ENCODE data around the gene MCCC2. TPM values are rescaled to one million over a fixed set of nuclear protein-coding genes. Genes with fewer than 3 reads are reported as not detected.
"Not testable (repeated sequence)": the region's sequence is repeated elsewhere in the genome, so short reads cannot be mapped to it uniquely, and the experiment has no call there.

Gene MCCC2
- total RNA-seq, 1 experiment from 2014 or later, result 42.8 TPM

GRCh38 chr5:71662381-71662780 lies 75.2 kb downstream of the MCCC2 start:
- no peak for DNase-seq (ENCODE audit: low read depth)

- DNase-seq (ENCODE audit: low read depth), result peak; percentile 10
Measured at GRCh38 chr5:71663191-71663969, 76.2 kb downstream of the MCCC2 start.

GRCh38 chr5:71664615-71665014 lies 77.5 kb downstream of the MCCC2 start:
- not testable (repeated sequence) for DNase-seq (ENCODE audit: low read depth)

GRCh38 chr5:71666321-71666720 lies 79.2 kb downstream of the MCCC2 start:
- DNase-seq (ENCODE audit: low read depth), result no peak

- DNase-seq (ENCODE audit: low read depth), result no peak
Measured at GRCh38 chr5:71677977-71678376, 90.8 kb downstream of the MCCC2 start.

GRCh38 chr5:71679714-71680113 lies 92.6 kb downstream of the MCCC2 start:
- DNase-seq (ENCODE audit: low read depth), result no peak

- DNase-seq (ENCODE audit: low read depth), result no peak
Measured at GRCh38 chr5:71680510-71680909, 93.4 kb downstream of the MCCC2 start.

GRCh38 chr5:71681296-71681695 lies 94.2 kb downstream of the MCCC2 start:
- peak; percentile 7 for DNase-seq (ENCODE audit: low read depth)

- no peak for DNase-seq (ENCODE audit: low read depth)
Measured at GRCh38 chr5:71684309-71684708, 97.2 kb downstream of the MCCC2 start.

- no peak for DNase-seq (ENCODE audit: low read depth)
Measured at GRCh38 chr5:71693828-71694427, 106.8 kb downstream of the MCCC2 start.

- no peak for DNase-seq (ENCODE audit: low read depth)
Measured at GRCh38 chr5:71695071-71695470, 107.9 kb downstream of the MCCC2 start.

- peak; percentile 31 for DNase-seq (ENCODE audit: low read depth)
Measured at GRCh38 chr5:71695595-71695994, 108.5 kb downstream of the MCCC2 start.

GRCh38 chr5:71697967-71698366 lies 110.8 kb downstream of the MCCC2 start:
- no peak for DNase-seq (ENCODE audit: low read depth)

GRCh38 chr5:71699233-71699632 lies 112.1 kb downstream of the MCCC2 start:
- peak; percentile 2 for DNase-seq (ENCODE audit: low read depth)

- no peak for DNase-seq (ENCODE audit: low read depth)
Measured at GRCh38 chr5:71699751-71700150, 112.6 kb downstream of the MCCC2 start.

GRCh38 chr5:71700803-71701202 lies 113.7 kb downstream of the MCCC2 start:
- no peak for DNase-seq (ENCODE audit: low read depth)

- DNase-seq (ENCODE audit: low read depth), result peak; percentile 3
Measured at GRCh38 chr5:71701407-71701806, 114.3 kb downstream of the MCCC2 start.

GRCh38 chr5:71703941-71704340 lies 116.8 kb downstream of the MCCC2 start:
- no peak for DNase-seq (ENCODE audit: low read depth)

- DNase-seq (ENCODE audit: low read depth), result peak; percentile 31
Measured at GRCh38 chr5:71705421-71705820, 118.3 kb downstream of the MCCC2 start.

- no peak for DNase-seq (ENCODE audit: low read depth)
Measured at GRCh38 chr5:71706906-71707305, 119.8 kb downstream of the MCCC2 start.
